Tibial artery (tissue), 4 donors: Measurements from ENCODE around the gene MISP.
"Not testable (repeated sequence)": the region's sequence is repeated elsewhere in the genome, so short reads cannot be mapped to it uniquely, and the experiment has no call there.

Experiments used
- DNase-seq, 2 donors: peaks; one replicate each; pipeline ENCODE4 v3.0.0-alpha.2; 2019
- H3K27ac ChIP-seq, 2 donors: fragments of 200-600 bp; sonication (generic) in 1 of 2; 1 replicate in 1 of 2; 2 replicates in 1 of 2; pipeline ENCODE4 v1.5.1; 2018 to 2019; ENCODE audit warnings: mild to moderate bottlenecking in 1 of 2
- H3K27me3 ChIP-seq, 2 donors: fragments of 200-600 bp; sonication (generic) in 1 of 2; one replicate each; pipeline versions ENCODE4 v1.5.1 to v1.6.0; 2016 to 2019
- H3K36me3 ChIP-seq, 3 donors: fragments of 200-600 bp; sonication (generic) in 2 of 3; one replicate each; pipeline ENCODE4 v1.5.1; 2016 to 2019; ENCODE audit warnings: mild to moderate bottlenecking in 2 of 3
- H3K4me1 ChIP-seq, 4 donors: fragments of 200-600 bp; sonication (generic) in 2 of 4; 1 replicate in 3 of 4; 2 replicates in 1 of 4; pipeline ENCODE4 v1.5.1; 2016 to 2019
- H3K4me3 ChIP-seq, 2 donors: fragments of 200-600 bp; sonication (generic) in 1 of 2; 1 replicate in 1 of 2; 2 replicates in 1 of 2; pipeline ENCODE4 v1.5.1; 2018 to 2019; ENCODE audit warnings: mild to moderate bottlenecking in 2 of 2
- H3K9me3 ChIP-seq, 3 donors: fragments of 200-600 bp; sonication (generic) in 1 of 3; one replicate each; pipeline ENCODE4 v1.5.1; 2016 to 2019
- intact Hi-C: fragments of 100-400 bp; cut with DNase I; formaldehyde crosslinking; loops from one replicate; pipeline ENCODE4 v1.15.0; 2023; ENCODE audit warnings: low total_unique reads
- TF ChIP-seq, protein P1 (sequence below), 2 experiments: fragments of 200-600 bp in 1 of 2; fragments of 450-650 bp in 1 of 2; IDR thresholded peaks; one replicate each; pipeline ENCODE4 v1.5.1; 2017 to 2019; ENCODE audit warnings: antibody characterized with exemption in 2 of 2, mild to moderate bottlenecking in 1 of 2, moderate library complexity in 1 of 2

MISP gene

DNA sequence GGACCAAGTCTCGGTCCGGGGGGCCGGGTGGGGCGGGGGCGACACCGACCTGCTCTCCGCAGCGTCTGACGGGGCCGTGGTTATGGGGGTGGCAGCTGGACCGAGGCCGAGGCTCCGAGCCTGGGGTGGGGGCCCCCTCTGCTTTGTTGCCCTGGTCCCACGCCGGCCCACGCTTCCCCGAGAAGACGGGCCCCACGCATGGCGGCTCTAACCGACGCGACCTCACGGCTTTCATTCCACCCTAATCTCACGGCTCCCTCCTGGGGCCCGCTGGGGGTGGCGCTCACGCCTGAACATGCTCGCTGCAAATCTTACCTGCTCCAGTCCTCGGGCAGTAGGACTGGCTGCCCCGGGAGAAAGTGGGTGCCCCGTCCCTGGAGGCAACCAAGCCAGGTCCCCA, 14.8 kb upstream of the MISP start:
- no peaks in the 10 kb centered on the region for H3K9me3 ChIP-seq
- intact Hi-C loops, result no loop called here
- TF ChIP-seq, protein P1, sequence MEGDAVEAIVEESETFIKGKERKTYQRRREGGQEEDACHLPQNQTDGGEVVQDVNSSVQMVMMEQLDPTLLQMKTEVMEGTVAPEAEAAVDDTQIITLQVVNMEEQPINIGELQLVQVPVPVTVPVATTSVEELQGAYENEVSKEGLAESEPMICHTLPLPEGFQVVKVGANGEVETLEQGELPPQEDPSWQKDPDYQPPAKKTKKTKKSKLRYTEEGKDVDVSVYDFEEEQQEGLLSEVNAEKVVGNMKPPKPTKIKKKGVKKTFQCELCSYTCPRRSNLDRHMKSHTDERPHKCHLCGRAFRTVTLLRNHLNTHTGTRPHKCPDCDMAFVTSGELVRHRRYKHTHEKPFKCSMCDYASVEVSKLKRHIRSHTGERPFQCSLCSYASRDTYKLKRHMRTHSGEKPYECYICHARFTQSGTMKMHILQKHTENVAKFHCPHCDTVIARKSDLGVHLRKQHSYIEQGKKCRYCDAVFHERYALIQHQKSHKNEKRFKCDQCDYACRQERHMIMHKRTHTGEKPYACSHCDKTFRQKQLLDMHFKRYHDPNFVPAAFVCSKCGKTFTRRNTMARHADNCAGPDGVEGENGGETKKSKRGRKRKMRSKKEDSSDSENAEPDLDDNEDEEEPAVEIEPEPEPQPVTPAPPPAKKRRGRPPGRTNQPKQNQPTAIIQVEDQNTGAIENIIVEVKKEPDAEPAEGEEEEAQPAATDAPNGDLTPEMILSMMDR (IDR thresholded peaks at IDR 0.05), result no peak
- no peaks in the 10 kb centered on the region for H3K4me1 ChIP-seq
- H3K4me3 ChIP-seq, result no peak overlapping the region
- H3K27me3 ChIP-seq, result peaks cover 0 to 23% of the 10 kb centered on the region in 2 donors
- H3K27ac ChIP-seq, result no peak overlapping the region
- DNase-seq, result no peak
- peaks cover 0 to 9% (median 6%) of the 10 kb centered on the region in 3 donors for H3K36me3 ChIP-seq

DNA sequence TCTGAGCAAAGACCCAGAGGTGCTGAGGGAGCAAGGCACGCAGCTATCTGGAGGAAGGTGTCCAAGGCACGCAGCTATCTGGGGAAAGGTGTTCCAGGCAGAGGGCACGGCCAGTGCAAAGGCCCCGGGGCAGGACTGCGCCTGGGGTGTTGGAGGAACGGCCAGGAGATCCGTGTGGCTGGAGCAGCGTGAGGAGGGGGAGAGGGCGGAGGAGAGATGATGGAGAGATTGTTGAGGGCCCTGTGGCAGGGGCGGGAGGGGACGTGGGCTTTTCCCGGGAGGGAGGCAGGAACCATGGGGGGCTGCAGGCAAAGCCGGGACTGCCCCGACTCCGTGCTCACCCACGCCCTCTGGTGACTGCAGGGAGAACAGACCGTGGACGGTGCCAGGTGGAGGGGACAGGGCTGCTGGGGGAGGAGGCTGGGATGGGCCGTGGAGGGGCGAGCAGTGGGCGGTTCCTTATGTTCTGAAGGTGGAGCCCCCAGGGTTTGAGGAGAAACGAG, 13.3 kb upstream of the MISP start:
- intact Hi-C loops, result no loop called here
- Histone ChIP-seq H3K4me3 (no peak overlapping the region), H3K9me3 (no peaks in the 10 kb centered on the region), H3K27ac (no peak overlapping the region), H3K36me3 (peaks cover 0 to 9% (median 7%) of the 10 kb centered on the region in 3 donors), H3K27me3 (peaks cover 0 to 23% of the 10 kb centered on the region in 2 donors), H3K4me1 (no peaks in the 10 kb centered on the region)
- TF ChIP-seq, protein P1 (IDR thresholded peaks at IDR 0.05), result peak in 1 of 2 experiments; percentile 40
- no peak for DNase-seq

DNA sequence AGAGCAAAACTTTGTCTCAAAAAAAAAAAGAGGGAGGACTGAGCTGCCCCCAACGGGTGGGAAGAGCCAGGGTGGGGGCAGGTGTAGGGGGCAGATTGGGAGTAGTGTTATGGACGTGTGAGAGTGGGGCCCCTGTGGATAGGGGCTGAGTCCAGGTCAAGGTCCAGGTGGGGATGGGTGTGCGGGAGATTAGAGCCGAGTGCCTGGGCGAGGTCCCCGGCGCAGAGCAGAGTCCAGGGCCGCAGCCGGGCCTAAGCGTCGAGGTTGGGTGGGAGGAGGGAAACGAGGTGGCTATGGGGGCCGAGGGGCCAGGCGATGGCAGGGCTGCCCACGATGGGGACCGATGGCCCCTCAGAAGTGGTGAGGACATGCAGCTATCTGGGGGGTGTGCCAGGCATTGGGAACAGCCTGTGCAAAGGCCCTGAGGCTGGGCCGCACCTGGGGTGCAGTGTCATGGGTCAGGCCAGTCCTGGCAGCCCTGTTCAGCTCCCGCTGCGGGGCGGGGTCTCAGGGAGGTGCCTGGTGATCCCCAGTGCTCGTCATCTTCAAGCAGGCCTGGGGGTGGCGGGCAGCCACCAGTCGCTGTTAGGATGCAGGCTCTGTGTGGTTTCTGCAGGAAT, 12.3 kb upstream of the MISP start:
- Histone ChIP-seq H3K27ac (no peak overlapping the region), H3K36me3 (peaks cover 0 to 9% (median 7%) of the 10 kb centered on the region in 3 donors), H3K9me3 (no peaks in the 10 kb centered on the region), H3K27me3 (peaks cover 0 to 23% of the 10 kb centered on the region in 2 donors), H3K4me1 (no peaks in the 10 kb centered on the region), H3K4me3 (no peak overlapping the region)
- no peak for DNase-seq
- TF ChIP-seq, protein P1 (IDR thresholded peaks at IDR 0.05), result no peak
- intact Hi-C loops, result no loop called here

DNA sequence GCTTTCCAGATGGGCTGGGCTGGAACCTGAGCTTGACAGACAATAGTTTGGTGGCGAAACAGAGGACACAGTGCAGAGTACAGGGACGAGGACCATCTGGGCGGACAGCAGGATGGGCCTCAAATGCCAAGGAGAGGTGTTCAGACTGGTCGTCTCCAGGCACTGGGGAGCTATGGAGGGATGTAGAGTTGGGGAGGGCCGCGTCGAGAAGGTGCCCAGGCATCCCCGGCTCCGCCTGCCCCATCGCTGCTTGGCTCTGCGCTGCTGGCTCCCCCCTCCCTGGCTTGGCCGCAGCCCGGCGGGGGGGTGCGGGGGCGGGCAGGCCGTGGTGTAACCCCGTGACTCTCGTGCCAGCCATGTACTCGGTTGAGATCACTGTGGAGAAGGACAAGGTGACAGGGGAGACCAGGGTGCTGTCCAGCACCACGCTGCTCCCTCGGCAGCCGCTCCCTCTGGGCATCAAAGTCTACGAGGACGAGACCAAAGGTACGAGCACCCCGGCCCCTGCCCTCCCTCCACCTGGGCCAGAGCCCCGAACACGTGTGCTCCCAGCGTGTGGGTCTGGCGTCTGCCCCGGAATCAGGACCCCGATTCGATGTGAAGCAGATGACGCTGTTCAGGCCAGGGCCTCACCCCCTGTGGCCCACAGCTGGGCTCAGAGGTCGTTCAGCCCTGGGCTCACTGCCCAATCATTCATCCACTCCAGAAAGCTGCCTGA, 10.8 kb upstream of the MISP start:
- intact Hi-C loops, result no loop called here
- Histone ChIP-seq H3K4me3 (no peak overlapping the region), H3K27me3 (peaks cover 0 to 23% of the 10 kb centered on the region in 2 donors), H3K36me3 (peaks cover 0 to 9% (median 7%) of the 10 kb centered on the region in 3 donors), H3K4me1 (no peaks in the 10 kb centered on the region), H3K27ac (no peak overlapping the region), H3K9me3 (peaks cover 0 to 14% (median 0%) of the 10 kb centered on the region in 3 donors)
- TF ChIP-seq, protein P1 (IDR thresholded peaks at IDR 0.05), result no peak
- no peak for DNase-seq

DNA sequence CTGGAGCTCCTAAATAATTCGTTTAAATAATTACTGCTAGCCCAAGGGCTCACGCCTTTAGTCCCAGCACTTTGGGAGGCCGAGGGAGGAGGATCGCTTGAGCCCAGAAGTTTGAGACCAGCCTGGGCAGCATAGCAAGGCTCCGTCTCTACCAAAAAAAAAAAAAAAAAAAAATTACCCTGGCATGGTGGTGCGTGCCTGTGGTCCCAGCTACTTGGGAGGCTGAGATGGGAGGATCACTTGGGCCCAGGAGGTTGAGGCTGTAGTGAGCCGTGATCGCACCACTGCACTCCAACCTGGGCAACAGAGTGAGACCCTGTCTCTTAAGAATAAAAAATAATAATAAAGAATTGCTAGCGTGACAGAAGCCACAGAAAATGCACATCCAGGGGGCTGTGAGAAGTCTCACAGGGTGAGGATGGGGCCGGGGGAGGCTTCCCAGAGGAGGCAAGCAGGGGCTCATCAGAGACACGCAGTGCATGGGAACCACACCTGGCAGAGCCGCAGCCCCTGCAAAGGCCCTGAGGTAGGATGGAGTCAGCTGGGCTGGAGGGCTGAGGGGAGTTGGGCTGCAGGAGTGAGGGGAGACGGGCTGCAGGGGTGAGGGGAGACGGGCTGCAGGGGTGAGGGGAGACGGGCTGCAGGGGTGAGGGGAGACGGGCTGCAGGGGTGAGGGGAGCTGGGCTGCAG, 10.0 kb upstream of the MISP start:
- intact Hi-C loops, H3K4me1 ChIP-seq, H3K4me3 ChIP-seq, DNase-seq, H3K27ac ChIP-seq, H3K36me3 ChIP-seq: not testable (repeated sequence)
- peaks cover 0 to 23% of the 10 kb centered on the region in 2 donors for H3K27me3 ChIP-seq
- H3K9me3 ChIP-seq, result peaks cover 0 to 14% (median 0%) of the 10 kb centered on the region in 3 donors
